Measurements from ENCODE around the gene GAS6. TPM values are rescaled to one million over a fixed set of nuclear protein-coding genes. Genes with fewer than 3 reads are reported as not detected.
A peak's percentile ranks its signal among the peaks of the same experiment; 100 is the strongest.

GAS6 gene
- total RNA-seq, 1 donor from 2014 or later = 14.8 TPM

DNA sequence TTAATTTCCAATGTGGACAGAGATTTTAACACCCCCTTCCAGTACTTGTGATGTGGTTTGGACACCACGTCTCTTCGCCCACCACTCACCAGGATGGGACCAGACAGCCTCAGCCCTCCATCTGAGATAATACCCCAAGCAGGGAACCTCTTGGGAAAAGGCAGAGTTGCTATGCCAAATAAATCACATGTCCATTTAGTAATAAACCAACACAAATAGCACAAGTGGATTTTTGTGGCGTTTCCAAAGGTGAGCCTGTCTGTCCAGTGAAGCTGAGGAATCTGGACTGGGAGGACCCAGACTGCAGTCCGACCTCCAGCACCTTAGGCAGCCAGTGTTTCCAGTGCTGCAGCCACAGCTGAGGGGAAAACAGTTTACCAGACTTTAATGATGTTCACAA lies 34.1 kb upstream of the GAS6 start:
- no peak overlapping the region for H3K27ac Mint-ChIP-seq (ENCODE audit: unreplicated experiment)
- peaks cover 11% of the 10 kb centered on the region for H3K9me3 Mint-ChIP-seq (ENCODE audit: unreplicated experiment)
- H3K27me3 Mint-ChIP-seq (ENCODE audit: unreplicated experiment) = peaks cover 4% of the 10 kb centered on the region
- TF ChIP-seq, protein P1, sequence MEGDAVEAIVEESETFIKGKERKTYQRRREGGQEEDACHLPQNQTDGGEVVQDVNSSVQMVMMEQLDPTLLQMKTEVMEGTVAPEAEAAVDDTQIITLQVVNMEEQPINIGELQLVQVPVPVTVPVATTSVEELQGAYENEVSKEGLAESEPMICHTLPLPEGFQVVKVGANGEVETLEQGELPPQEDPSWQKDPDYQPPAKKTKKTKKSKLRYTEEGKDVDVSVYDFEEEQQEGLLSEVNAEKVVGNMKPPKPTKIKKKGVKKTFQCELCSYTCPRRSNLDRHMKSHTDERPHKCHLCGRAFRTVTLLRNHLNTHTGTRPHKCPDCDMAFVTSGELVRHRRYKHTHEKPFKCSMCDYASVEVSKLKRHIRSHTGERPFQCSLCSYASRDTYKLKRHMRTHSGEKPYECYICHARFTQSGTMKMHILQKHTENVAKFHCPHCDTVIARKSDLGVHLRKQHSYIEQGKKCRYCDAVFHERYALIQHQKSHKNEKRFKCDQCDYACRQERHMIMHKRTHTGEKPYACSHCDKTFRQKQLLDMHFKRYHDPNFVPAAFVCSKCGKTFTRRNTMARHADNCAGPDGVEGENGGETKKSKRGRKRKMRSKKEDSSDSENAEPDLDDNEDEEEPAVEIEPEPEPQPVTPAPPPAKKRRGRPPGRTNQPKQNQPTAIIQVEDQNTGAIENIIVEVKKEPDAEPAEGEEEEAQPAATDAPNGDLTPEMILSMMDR (IDR thresholded peaks at IDR 0.05) = no peak
- no peak overlapping the region for H3K4me3 Mint-ChIP-seq (ENCODE audit: unreplicated experiment)
- DNase-seq (ENCODE audit: extremely low spot score, unreplicated experiment) = peak; percentile 30
- H3K36me3 Mint-ChIP-seq (ENCODE audit: unreplicated experiment) = no peaks in the 10 kb centered on the region
- peaks cover 15% of the 10 kb centered on the region for H3K4me1 Mint-ChIP-seq (ENCODE audit: unreplicated experiment)

DNA sequence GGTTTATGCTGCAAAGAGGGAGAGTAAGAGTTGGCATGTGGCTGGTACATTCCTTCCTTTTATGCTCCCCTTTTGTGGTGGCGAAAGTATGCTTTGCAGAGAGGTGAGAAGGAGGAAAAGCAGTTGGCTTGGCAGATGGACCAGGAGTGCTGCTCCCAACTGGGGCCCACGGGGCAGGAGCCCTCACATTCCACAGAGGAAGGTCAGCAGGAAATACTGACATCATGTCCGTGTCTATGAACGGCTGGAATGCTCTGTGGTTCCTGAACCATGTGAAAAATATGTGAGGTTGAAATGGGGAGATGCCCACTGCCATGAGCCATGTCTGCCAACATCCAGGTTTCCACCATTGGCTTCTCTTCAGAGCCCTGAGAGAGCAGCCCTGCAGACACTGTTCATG lies 33.3 kb upstream of the GAS6 start:
- peaks cover 5% of the 10 kb centered on the region for H3K36me3 Mint-ChIP-seq (ENCODE audit: unreplicated experiment)
- H3K9me3 Mint-ChIP-seq (ENCODE audit: unreplicated experiment) = peaks cover 19% of the 10 kb centered on the region
- peak; percentile 81 for DNase-seq (ENCODE audit: extremely low spot score, unreplicated experiment)
- H3K4me3 Mint-ChIP-seq (ENCODE audit: unreplicated experiment) = no peak overlapping the region
- peaks cover 7% of the 10 kb centered on the region for H3K27me3 Mint-ChIP-seq (ENCODE audit: unreplicated experiment)
- peaks cover 11% of the 10 kb centered on the region for H3K4me1 Mint-ChIP-seq (ENCODE audit: unreplicated experiment)
- H3K27ac Mint-ChIP-seq (ENCODE audit: unreplicated experiment) = peak overlapping the region; percentile 64
- TF ChIP-seq, protein P1 (IDR thresholded peaks at IDR 0.05) = no peak

DNA sequence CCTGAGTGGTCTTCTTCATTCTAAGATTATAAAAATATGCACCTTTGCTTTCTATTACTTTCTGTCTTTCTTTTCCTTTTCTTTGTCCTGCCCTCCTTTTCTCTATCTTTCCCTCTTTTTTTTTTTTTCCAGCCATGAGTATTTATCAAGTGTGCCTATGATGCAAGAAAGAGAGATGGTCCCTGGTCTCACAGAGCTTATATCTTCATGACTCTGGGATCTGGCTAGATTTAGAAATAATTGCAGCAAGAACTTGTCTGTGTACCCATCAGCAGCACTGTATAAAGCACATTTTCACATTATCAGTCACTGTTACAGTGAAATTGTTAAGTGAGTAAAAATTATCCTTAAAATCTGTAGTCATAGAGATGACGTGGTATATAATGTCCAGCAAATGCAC lies 31.6 kb upstream of the GAS6 start:
- H3K4me1 Mint-ChIP-seq (ENCODE audit: unreplicated experiment) = peaks cover 11% of the 10 kb centered on the region
- peaks cover 6% of the 10 kb centered on the region for H3K36me3 Mint-ChIP-seq (ENCODE audit: unreplicated experiment)

DNA sequence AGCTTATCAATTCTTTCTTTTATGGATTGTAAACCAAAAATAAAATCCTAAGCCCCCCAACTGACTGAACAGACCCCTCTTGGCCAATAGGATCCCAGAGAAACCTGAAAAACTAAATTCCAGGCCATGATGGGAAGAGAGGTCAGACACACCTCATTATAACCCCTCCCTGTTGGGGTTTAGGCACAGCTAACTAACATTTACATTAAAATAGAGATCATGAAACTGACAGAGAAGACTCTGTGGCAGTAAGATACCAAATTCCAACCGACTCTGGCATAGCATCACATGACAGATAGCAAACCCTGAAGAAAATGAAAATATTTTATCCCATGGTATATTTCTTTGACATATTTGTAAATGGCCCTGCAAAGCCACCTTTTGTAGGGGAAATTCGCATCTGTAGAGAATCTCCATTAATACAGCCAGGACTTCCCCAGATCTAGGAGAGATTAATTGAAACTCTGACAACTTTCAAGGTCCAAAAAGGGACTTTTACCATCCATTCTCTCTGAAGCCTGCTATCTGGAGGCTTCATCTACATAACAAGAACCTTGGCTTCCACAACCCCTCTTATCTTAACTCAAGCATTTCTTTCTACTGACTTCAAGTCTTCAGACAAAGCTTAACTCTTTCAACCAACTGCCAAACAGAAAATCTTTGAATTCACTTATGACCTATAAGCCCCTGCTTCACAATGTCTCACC lies 27.1 kb upstream of the GAS6 start:
- Mint-ChIP-seq H3K27ac (ENCODE audit: unreplicated experiment) (no peak overlapping the region), H3K36me3 (ENCODE audit: unreplicated experiment) (peaks cover 6% of the 10 kb centered on the region), H3K4me1 (ENCODE audit: unreplicated experiment) (no peaks in the 10 kb centered on the region), H3K9me3 (ENCODE audit: unreplicated experiment) (peaks cover 29% of the 10 kb centered on the region), H3K27me3 (ENCODE audit: unreplicated experiment) (peaks cover 14% of the 10 kb centered on the region), H3K4me3 (ENCODE audit: unreplicated experiment) (no peak overlapping the region)
- no peak for DNase-seq (ENCODE audit: extremely low spot score, unreplicated experiment)
- TF ChIP-seq, protein P1 (IDR thresholded peaks at IDR 0.05) = no peak

More for the DNA sequence above, 31.6 kb upstream of the GAS6 start:
- no peak for DNase-seq (ENCODE audit: extremely low spot score, unreplicated experiment)
- TF ChIP-seq, protein P1 (IDR thresholded peaks at IDR 0.05) = no peak
- Mint-ChIP-seq H3K9me3 (ENCODE audit: unreplicated experiment) (peaks cover 29% of the 10 kb centered on the region), H3K27ac (ENCODE audit: unreplicated experiment) (no peak overlapping the region), H3K27me3 (ENCODE audit: unreplicated experiment) (peaks cover 7% of the 10 kb centered on the region), H3K4me3 (ENCODE audit: unreplicated experiment) (no peak overlapping the region)

DNA sequence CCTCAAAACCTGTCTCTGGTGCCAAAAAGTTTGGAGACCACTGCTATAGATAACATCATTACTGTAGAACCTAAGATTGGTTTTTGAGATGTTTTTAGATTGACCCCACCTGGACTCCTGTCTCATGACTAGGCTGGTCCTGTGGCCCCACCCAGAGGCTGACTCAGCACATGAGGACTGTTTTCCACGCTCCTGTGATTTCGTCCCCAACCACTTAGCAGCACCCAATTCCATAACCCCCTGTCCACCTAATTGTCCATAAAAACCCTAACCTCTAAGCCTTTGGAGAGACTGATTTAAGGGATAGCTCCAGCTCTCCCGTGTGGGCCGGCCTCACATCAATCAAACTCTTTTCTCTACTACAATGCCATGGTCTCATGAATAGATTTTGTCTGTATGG lies 25.6 kb upstream of the GAS6 start:
- no peak overlapping the region for H3K4me3 Mint-ChIP-seq (ENCODE audit: unreplicated experiment)
- TF ChIP-seq, protein P1 (IDR thresholded peaks at IDR 0.05) = no peak
- H3K27ac Mint-ChIP-seq (ENCODE audit: unreplicated experiment) = no peak overlapping the region
- peaks cover 29% of the 10 kb centered on the region for H3K9me3 Mint-ChIP-seq (ENCODE audit: unreplicated experiment)
- peaks cover 14% of the 10 kb centered on the region for H3K27me3 Mint-ChIP-seq (ENCODE audit: unreplicated experiment)
- no peaks in the 10 kb centered on the region for H3K4me1 Mint-ChIP-seq (ENCODE audit: unreplicated experiment)
- peak; percentile 30 for DNase-seq (ENCODE audit: extremely low spot score, unreplicated experiment)
- H3K36me3 Mint-ChIP-seq (ENCODE audit: unreplicated experiment) = peaks cover 6% of the 10 kb centered on the region
